Activated CD8-positive, alpha-beta T cell treated with anti-CD3 and anti-CD28 coated beads, Interleukin-2, amount 10 ng/mL, durations not matched to agents 7 days and 5 days (primary cell): ENCODE data around the gene SLC22A4. TPM values are rescaled to one million over a fixed set of nuclear protein-coding genes. Genes with fewer than 3 reads are reported as not detected.

Experiments
- ATAC-seq: fragments of 150-1000 bp; cut with Tn5 transposase; one replicate; pipeline ENCODE4 v1.10.0; 2021; ENCODE audit warnings: moderate library complexity
- CTCF ChIA-PET: fragments of 350-600 bp; sonication (Branson Sonifier 250); formaldehyde crosslinking; loops from one replicate; lab custom pipeline; 2021; ENCODE audit warnings: antibody characterized with exemption; lab: Charles Lee
- POLR2A ChIA-PET: fragments of 350-600 bp; sonication (Branson Sonifier 250); formaldehyde crosslinking; loops from one replicate; lab custom pipeline; 2021; ENCODE audit warnings: antibody characterized with exemption; lab: Charles Lee
- DNase-seq: peaks from one replicate; pipeline ENCODE4 v3.0.0-alpha.2; 2020
- H3K27ac Mint-ChIP-seq: one replicate; pipeline ENCODE4 v1.8.0; 2021; ENCODE audit warnings: mild to moderate bottlenecking, mixed read lengths
- H3K27me3 Mint-ChIP-seq: one replicate; pipeline ENCODE4 v1.8.0; 2021; ENCODE audit warnings: low read depth, mixed read lengths
- H3K36me3 Mint-ChIP-seq: one replicate; pipeline ENCODE4 v1.8.0; 2021; ENCODE audit warnings: low read depth, mixed read lengths
- H3K4me1 Mint-ChIP-seq: one replicate; pipeline ENCODE4 v1.8.0; 2021; ENCODE audit warnings: low read depth, mixed read lengths
- H3K4me3 Mint-ChIP-seq: one replicate; pipeline ENCODE4 v1.8.0; 2021; ENCODE audit warnings: mild to moderate bottlenecking, mixed read lengths
- H3K9me3 Mint-ChIP-seq: one replicate; pipeline ENCODE4 v1.8.0; 2022; ENCODE audit warnings: mixed read lengths; ENCODE audit not compliant: insufficient read depth
- total RNA-seq, 2 experiments: library from RNA; stranded (reverse); gene quantifications; one replicate each; pipeline ENCODE4 v1.2.3, GENCODE V29; 2021

Gene SLC22A4
- total RNA-seq, 2 experiments from 2014 or later: not detected

- Mint-ChIP-seq H3K27ac (no peak within 1 kb of the TSS), H3K27me3 (peaks cover 19% of the 10 kb centered on the region), H3K4me3 (no peak within 1 kb of the TSS), H3K4me1 (peaks cover 9% of the 10 kb centered on the region), H3K36me3 (no peaks in the 10 kb centered on the region), H3K9me3 (no peaks in the 10 kb centered on the region)
- no peak for ATAC-seq
- POLR2A ChIA-PET: no interaction called here
- CTCF ChIA-PET: no interaction called here
- no peak for DNase-seq
Observed at GRCh38 chr5:132257131-132258101, 36.8 kb upstream of the SLC22A4 start, which contains the start of gene PDLIM4. Gene PDLIM4 (plus strand): TSS chr5:132257696. CDS start chr5:132257735, 39 bp downstream.

GRCh38 chr5:132258102-132259068, 35.8 kb upstream of the SLC22A4 start:
- Mint-ChIP-seq H3K27ac (no peak overlapping the region), H3K4me1 (peaks cover 9% of the 10 kb centered on the region), H3K36me3 (no peaks in the 10 kb centered on the region), H3K9me3 (no peaks in the 10 kb centered on the region), H3K27me3 (peaks cover 19% of the 10 kb centered on the region), H3K4me3 (no peak overlapping the region)
- DNase-seq (no peak), ATAC-seq (no peak)
- CTCF ChIA-PET: no interaction called here
- POLR2A ChIA-PET: no interaction called here

DNA sequence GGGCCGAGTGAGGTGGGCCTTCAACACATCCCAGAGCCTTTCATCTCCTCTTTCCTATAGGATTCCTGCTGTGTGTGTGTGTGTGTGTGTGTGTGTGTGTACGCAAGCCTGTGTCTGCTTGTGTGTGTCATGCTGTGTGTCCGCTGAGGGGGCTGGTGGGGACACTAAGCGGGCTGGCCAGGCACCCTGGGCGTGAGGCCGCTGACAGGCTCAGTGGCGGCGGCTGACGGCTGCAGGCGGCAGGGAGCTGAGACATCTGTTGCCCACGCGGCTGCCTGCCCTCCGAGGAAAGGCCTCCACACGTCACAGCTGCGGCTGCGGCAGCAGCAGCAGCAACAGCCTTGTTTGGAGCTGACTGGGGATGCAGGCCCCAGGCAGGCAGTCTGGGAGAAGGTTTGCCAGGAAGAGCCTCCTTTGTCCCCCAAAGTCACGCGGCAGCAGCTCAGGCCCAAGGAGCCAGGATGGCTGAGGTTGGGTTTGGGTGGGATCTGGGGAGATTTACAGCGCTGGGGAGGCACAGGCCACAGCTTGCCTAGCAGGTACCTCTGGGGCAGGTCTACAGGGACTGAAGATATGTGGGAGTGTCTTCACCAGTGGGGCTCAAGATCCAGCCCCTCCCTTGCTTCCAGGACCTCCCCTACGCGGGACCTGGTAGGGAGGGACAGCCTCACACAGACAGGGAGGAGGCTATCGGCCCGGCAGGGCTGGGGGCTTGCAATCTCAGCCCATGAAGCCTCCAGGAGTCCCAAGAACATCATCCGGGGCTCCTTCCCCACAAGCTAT, 34.9 kb upstream of the SLC22A4 start:
- H3K4me3 Mint-ChIP-seq: no peak overlapping the region
- H3K4me1 Mint-ChIP-seq: peaks cover 9% of the 10 kb centered on the region
- DNase-seq (no peak), ATAC-seq (no peak)
- ChIA-PET CTCF (no interaction called here), POLR2A (no interaction called here)
- H3K9me3 Mint-ChIP-seq: no peaks in the 10 kb centered on the region
- H3K36me3 Mint-ChIP-seq: no peaks in the 10 kb centered on the region
- no peak overlapping the region for H3K27ac Mint-ChIP-seq
- peaks cover 19% of the 10 kb centered on the region for H3K27me3 Mint-ChIP-seq

DNA sequence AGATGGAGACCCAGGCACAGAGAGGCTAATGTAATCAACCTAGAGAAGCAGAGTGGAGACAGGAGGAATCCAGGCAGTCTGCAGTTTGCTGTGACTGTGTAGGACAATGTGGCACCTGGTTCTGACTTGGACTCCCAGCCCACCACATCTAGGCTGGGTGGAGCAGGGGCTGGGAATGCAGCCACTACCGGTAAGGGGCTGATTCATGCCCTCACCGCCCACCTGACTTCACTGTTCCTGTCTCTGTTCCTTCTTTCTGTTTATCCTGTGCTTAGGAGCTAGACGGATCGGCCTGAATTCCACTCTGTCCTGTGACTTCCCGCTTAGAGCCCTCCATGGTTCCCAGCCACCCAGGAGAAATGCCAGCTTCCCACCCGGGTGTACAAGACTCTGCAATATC, 34.1 kb upstream of the SLC22A4 start:
- Mint-ChIP-seq H3K4me3 (no peak overlapping the region), H3K4me1 (peaks cover 9% of the 10 kb centered on the region), H3K27me3 (peaks cover 19% of the 10 kb centered on the region), H3K9me3 (no peaks in the 10 kb centered on the region), H3K27ac (peak overlapping the region; percentile 46), H3K36me3 (no peaks in the 10 kb centered on the region)
- DNase-seq (no peak), ATAC-seq (no peak)
- CTCF ChIA-PET: interaction anchor here (1.9 kb wide), 2 partner anchors 12 to 21 kb away, joined by 8 to 11 read pairs; no protein-coding TSS in a partner anchor
- POLR2A ChIA-PET: no interaction called here

GRCh38 chr5:132260714-132261551, 33.3 kb upstream of the SLC22A4 start:
- no peaks in the 10 kb centered on the region for H3K36me3 Mint-ChIP-seq
- no peak overlapping the region for H3K27ac Mint-ChIP-seq
- CTCF ChIA-PET: interaction anchor here (1.9 kb wide), 2 partner anchors 11 to 22 kb away, joined by 8 to 11 read pairs; no protein-coding TSS in a partner anchor
- H3K27me3 Mint-ChIP-seq: peaks cover 14% of the 10 kb centered on the region
- ATAC-seq (no peak), DNase-seq (no peak)
- H3K4me3 Mint-ChIP-seq: no peak overlapping the region
- no peaks in the 10 kb centered on the region for H3K9me3 Mint-ChIP-seq
- peaks cover 9% of the 10 kb centered on the region for H3K4me1 Mint-ChIP-seq
- POLR2A ChIA-PET: no interaction called here

GRCh38 chr5:132261881-132262845, 32.0 kb upstream of the SLC22A4 start:
- ATAC-seq: no peak
- no peaks in the 10 kb centered on the region for H3K9me3 Mint-ChIP-seq
- peaks cover 9% of the 10 kb centered on the region for H3K4me1 Mint-ChIP-seq
- H3K4me3 Mint-ChIP-seq: no peak overlapping the region
- no peak for DNase-seq
- peaks cover 3% of the 10 kb centered on the region for H3K27me3 Mint-ChIP-seq
- no peaks in the 10 kb centered on the region for H3K36me3 Mint-ChIP-seq
- no peak overlapping the region for H3K27ac Mint-ChIP-seq
- CTCF ChIA-PET: interaction anchor here (0.8 to 2.5 kb wide), 7 partner anchors 10 to 239 kb away, joined by 3 to 14 read pairs (median 3); no protein-coding TSS in a partner anchor
- POLR2A ChIA-PET: no interaction called here

- CTCF ChIA-PET: interaction anchor here (0.8 to 2.5 kb wide), 6 partner anchors 10 to 238 kb away, joined by 3 to 14 read pairs (median 3); no protein-coding TSS in a partner anchor
- no peak for DNase-seq
- peaks cover 2% of the 10 kb centered on the region for H3K27me3 Mint-ChIP-seq
- no peak overlapping the region for H3K27ac Mint-ChIP-seq
- H3K9me3 Mint-ChIP-seq: no peaks in the 10 kb centered on the region
- no peaks in the 10 kb centered on the region for H3K36me3 Mint-ChIP-seq
- POLR2A ChIA-PET: no interaction called here
- H3K4me1 Mint-ChIP-seq: peaks cover 9% of the 10 kb centered on the region
- no peak for ATAC-seq
- no peak overlapping the region for H3K4me3 Mint-ChIP-seq
Observed at GRCh38 chr5:132262882-132263547, 31.2 kb upstream of the SLC22A4 start.

DNA sequence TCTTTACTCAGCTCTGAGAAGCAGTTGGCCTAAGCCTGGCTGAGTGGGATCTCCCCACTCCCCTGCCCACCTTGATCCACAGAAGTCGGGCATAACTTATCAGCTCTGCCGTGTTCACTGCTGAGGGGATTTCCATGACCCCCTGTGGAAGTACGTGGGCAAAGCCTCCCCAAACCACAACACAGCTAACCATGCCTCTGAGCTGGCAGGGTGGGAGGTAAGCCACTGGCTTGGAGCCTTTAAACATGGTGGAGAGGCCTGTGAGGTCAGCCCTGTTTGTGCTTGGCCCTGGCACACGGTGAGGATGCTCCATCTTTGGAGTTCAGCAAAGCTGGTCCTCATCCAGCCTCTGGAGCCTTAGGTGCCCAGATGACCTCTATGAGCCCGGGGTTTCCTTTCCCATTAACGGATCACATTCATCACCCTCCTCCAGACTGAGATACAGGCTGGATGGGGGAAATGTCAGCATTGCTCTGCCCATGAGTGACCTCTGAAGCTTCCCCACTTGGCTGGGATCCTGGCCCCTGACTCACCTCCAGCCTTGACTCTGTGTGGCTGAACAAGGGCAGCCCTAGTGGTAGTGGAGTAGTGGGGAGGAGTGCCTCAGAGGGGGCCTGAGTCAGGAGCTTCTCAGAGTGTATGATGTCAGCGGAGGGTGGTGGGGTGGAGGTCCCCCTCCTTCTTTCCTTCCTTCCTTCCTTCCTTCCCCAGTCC, 30.5 kb upstream of the SLC22A4 start:
- ATAC-seq: no peak

More for the DNA sequence above, 30.5 kb upstream of the SLC22A4 start:
- no peak for DNase-seq
- no peaks in the 10 kb centered on the region for H3K9me3 Mint-ChIP-seq
- no peak overlapping the region for H3K27ac Mint-ChIP-seq
- H3K4me1 Mint-ChIP-seq: peaks cover 9% of the 10 kb centered on the region
- no peak overlapping the region for H3K4me3 Mint-ChIP-seq
- POLR2A ChIA-PET: no interaction called here
- H3K36me3 Mint-ChIP-seq: no peaks in the 10 kb centered on the region
- CTCF ChIA-PET: interaction anchor here (1.2 to 2.5 kb wide), 3 partner anchors 9 to 237 kb away, joined by 3 to 14 read pairs (median 10); no protein-coding TSS in a partner anchor
- peaks cover 2% of the 10 kb centered on the region for H3K27me3 Mint-ChIP-seq
